Testis (tissue), 2 donors: ENCODE measurements around the gene STX4.

Experiments used
- CTCF ChIP-seq, 3 experiments: fragments of 450-650 bp in 2 of 3; fragments of 200-600 bp in 1 of 3; sonication (generic) in 1 of 3; IDR thresholded peaks; one replicate each; pipeline ENCODE4 v1.5.1; 2016 to 2019; ENCODE audit warnings: antibody characterized with exemption in 3 of 3, mild to moderate bottlenecking in 2 of 3, moderate library complexity in 1 of 3
- POLR2A ChIP-seq: fragments of 450-650 bp; IDR thresholded peaks from one replicate; pipeline ENCODE4 v1.6.1; 2017; ENCODE audit warnings: antibody characterized with exemption, mild to moderate bottlenecking, moderate library complexity

DNA sequence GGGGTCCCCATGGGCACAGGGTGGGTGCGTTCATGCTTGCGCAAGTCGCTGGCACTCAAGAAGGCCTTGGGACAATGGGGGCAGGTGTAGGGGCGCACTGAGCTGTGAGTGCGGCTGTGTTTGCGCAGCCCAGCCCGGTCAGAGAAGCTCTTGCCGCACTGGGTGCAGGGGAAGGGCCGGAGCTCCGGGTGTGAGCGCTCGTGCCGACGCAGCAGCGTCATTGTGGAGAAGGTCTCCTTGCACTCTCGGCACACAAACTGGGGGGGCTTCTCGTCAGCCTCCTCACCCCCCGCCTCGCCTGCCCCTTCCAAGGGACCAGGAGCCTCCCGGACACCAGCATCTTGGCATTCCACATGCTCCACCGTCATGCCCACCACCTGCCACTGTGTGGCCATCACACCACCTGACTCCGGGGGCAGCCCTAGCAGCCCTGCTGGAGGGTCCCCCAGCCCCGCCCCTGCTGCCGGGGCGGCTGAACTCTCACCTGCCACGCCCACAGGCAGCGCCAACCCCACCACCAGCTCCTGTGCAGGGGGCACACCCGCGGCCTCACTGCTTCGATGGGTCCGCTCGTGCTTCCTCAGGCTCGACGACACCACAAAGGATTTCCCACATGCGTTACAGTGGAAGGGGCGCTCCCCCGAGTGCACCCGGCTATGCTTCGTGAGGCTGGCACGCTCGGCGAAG lies 27.9 kb downstream of the STX4 start:
- no peak for TF ChIP-seq CTCF (IDR thresholded peaks at IDR 0.05)
- TF ChIP-seq POLR2A: no peak
